SK-N-SH treated with all-trans-retinoic acid at 6 μM for 48 hours (cell line): ENCODE results near the gene ZBTB4.

Source experiments
- ARNTL ChIP-seq: fragments of 450-650 bp; formaldehyde crosslinking; IDR thresholded peaks from 2 replicates; pipeline ENCODE4 v1.5.0; 2020; ENCODE audit warnings: low read depth, mild to moderate bottlenecking, moderate library complexity, borderline replicate concordance
- CREB5 ChIP-seq: fragments of 250-450 bp; sonication (Bioruptor Pico); IDR thresholded peaks from 2 replicates; pipeline ENCODE4 v1.5.1; 2020; ENCODE audit warnings: low read depth, mild to moderate bottlenecking, moderate library complexity
- GLIS3 ChIP-seq: fragments of 250-450 bp; sonication (Bioruptor Pico); IDR thresholded peaks from 2 replicates; pipeline ENCODE4 v1.5.0; 2020; ENCODE audit warnings: mild to moderate bottlenecking, moderate library complexity
- PATZ1 ChIP-seq: fragments of 250-450 bp; sonication (Bioruptor Pico); IDR thresholded peaks from 2 replicates; pipeline ENCODE4 v1.8.0; 2020; ENCODE audit warnings: mild to moderate bottlenecking, moderate library complexity, borderline replicate concordance
- POU6F1 ChIP-seq: fragments of 250-450 bp; sonication (Bioruptor Pico); IDR thresholded peaks from 2 replicates; pipeline ENCODE4 v1.8.0; 2021; ENCODE audit warnings: low read depth, mild to moderate bottlenecking, moderate library complexity, borderline replicate concordance
- SNAI2 ChIP-seq: fragments of 250-450 bp; sonication (Bioruptor Pico); IDR thresholded peaks from 2 replicates; pipeline ENCODE4 v1.5.0; 2020; ENCODE audit warnings: mild to moderate bottlenecking, moderate library complexity
- ZFP3 ChIP-seq: fragments of 250-450 bp; sonication (Bioruptor Pico); IDR thresholded peaks from 2 replicates; pipeline ENCODE4 v1.5.0; 2020; ENCODE audit warnings: mild to moderate bottlenecking, moderate library complexity
- ZFP30 ChIP-seq: fragments of 450-650 bp; formaldehyde crosslinking; IDR thresholded peaks from 2 replicates; pipeline ENCODE4 v1.5.0; 2022; ENCODE audit warnings: mild to moderate bottlenecking, moderate library complexity
- TF ChIP-seq, protein P1 (sequence below): fragments of 250-450 bp; sonication (Bioruptor Pico); IDR thresholded peaks from 2 replicates; pipeline ENCODE4 v1.5.1; 2021; ENCODE audit warnings: mild to moderate bottlenecking, moderate library complexity

DNA sequence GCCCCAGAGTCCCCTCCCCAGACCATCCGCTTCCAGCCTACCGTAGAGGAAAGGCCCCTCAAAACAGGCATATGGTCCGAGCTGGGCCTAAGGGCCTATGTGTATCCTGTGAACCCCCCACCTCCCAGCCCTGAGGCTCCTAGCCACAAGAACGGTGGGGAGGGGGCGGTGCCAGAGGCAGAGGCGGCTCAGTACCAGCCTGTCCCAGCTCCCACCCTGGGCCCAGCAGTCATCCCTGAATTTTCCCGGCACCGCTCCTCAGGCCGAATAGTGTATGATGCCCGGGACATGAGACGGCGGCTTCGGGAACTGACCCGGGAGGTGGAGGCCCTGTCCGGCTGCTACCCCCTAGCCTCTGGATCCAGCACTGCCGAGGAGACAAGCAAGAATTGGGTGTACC lies 58.2 kb downstream of the ZBTB4 start:
- TF ChIP-seq PATZ1 (CRISPR knock-in tag) (no peak), ARNTL (CRISPR knock-in tag) (no peak), ZFP3 (CRISPR knock-in tag) (no peak), POU6F1 (CRISPR knock-in tag) (no peak), ZFP30 (CRISPR knock-in tag) (no peak), CREB5 (no peak), GLIS3 (no peak), SNAI2 (no peak)
- TF ChIP-seq, protein P1, sequence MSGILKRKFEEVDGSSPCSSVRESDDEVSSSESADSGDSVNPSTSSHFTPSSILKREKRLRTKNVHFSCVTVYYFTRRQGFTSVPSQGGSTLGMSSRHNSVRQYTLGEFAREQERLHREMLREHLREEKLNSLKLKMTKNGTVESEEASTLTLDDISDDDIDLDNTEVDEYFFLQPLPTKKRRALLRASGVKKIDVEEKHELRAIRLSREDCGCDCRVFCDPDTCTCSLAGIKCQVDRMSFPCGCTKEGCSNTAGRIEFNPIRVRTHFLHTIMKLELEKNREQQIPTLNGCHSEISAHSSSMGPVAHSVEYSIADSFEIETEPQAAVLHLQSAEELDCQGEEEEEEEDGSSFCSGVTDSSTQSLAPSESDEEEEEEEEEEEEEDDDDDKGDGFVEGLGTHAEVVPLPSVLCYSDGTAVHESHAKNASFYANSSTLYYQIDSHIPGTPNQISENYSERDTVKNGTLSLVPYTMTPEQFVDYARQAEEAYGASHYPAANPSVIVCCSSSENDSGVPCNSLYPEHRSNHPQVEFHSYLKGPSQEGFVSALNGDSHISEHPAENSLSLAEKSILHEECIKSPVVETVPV (CRISPR knock-in tag): no peak
